H9 (cell line): ENCODE data around the gene USP8. TPM values are rescaled to one million over a fixed set of nuclear protein-coding genes. Genes with fewer than 3 reads are reported as not detected.
A peak's percentile ranks its signal among the peaks of the same experiment; 100 is the strongest.

Source experiments
- DNase-seq: peaks from one replicate; pipeline ENCODE4 v3.0.0-alpha.2; 2017
- H2AFZ ChIP-seq: one replicate; pipeline ENCODE4 v1.6.1; 2013; ENCODE audit warnings: mild to moderate bottlenecking, low read length, control low read depth, moderate library complexity
- H2AK5ac ChIP-seq: 2 replicates; pipeline ENCODE4 v1.6.1; 2013; ENCODE audit warnings: low read length, control low read depth, mixed read lengths; ENCODE audit not compliant: insufficient read length
- H2BK120ac ChIP-seq: one replicate; pipeline ENCODE4 v1.6.1; 2013; ENCODE audit warnings: low read depth, mild to moderate bottlenecking, low read length, control low read depth, inconsistent platforms; ENCODE audit not compliant: poor library complexity, severe bottlenecking
- H2BK12ac ChIP-seq: 2 replicates; pipeline ENCODE4 v1.6.1; 2013; ENCODE audit warnings: low read length, control low read depth, mixed read lengths, low read depth; ENCODE audit not compliant: insufficient read length
- H2BK15ac ChIP-seq: 2 replicates; pipeline ENCODE4 v1.6.1; 2013; ENCODE audit warnings: low read depth, low read length, control low read depth
- H2BK20ac ChIP-seq: one replicate; pipeline ENCODE4 v1.6.1; 2013; ENCODE audit warnings: low read depth, mild to moderate bottlenecking, low read length, control low read depth, inconsistent platforms; ENCODE audit not compliant: poor library complexity, severe bottlenecking
- H2BK5ac ChIP-seq: 2 replicates; pipeline ENCODE4 v1.6.1; 2013; ENCODE audit warnings: low read length, control low read depth, mixed read lengths; ENCODE audit not compliant: insufficient read length
- H3K14ac ChIP-seq: 2 replicates; pipeline ENCODE4 v1.6.1; 2013; ENCODE audit warnings: low read length, control low read depth; ENCODE audit not compliant: insufficient read depth
- H3K18ac ChIP-seq: 2 replicates; pipeline ENCODE4 v1.6.1; 2013; ENCODE audit warnings: low read depth, mild to moderate bottlenecking, mixed read lengths, low read length, control low read depth; ENCODE audit not compliant: insufficient read length
- H3K23ac ChIP-seq: 2 replicates; pipeline ENCODE4 v1.6.1; 2013; ENCODE audit warnings: low read length, control low read depth, mixed read lengths, low read depth; ENCODE audit not compliant: insufficient read length
- H3K23me2 ChIP-seq: 2 replicates; pipeline ENCODE4 v1.6.1; 2013; ENCODE audit warnings: low read depth, mild to moderate bottlenecking, mixed read lengths, low read length, control low read depth; ENCODE audit not compliant: insufficient read length, poor library complexity, severe bottlenecking
- H3K27ac ChIP-seq: 2 replicates; pipeline ENCODE4 v1.5.1; 2013; ENCODE audit warnings: low read length, control low read depth, mixed read lengths, low read depth; ENCODE audit not compliant: insufficient read length
- H3K27me3 ChIP-seq: 2 replicates; pipeline ENCODE4 v1.6.1; 2013; ENCODE audit warnings: low read length, control low read depth, inconsistent platforms; ENCODE audit not compliant: insufficient read depth
- H3K4ac ChIP-seq: 2 replicates; pipeline ENCODE4 v1.6.1; 2013; ENCODE audit warnings: low read depth, mild to moderate bottlenecking, control low read depth, inconsistent platforms, low read length, moderate library complexity
- H3K4me1 ChIP-seq: 2 replicates; pipeline ENCODE4 v1.6.1; 2013; ENCODE audit warnings: low read length, control low read depth, inconsistent platforms; ENCODE audit not compliant: insufficient read depth
- H3K4me2 ChIP-seq: 2 replicates; pipeline ENCODE4 v1.6.1; 2013; ENCODE audit warnings: low read length, control low read depth, mixed read lengths; ENCODE audit not compliant: insufficient read length, insufficient read depth
- H3K56ac ChIP-seq: 2 replicates; pipeline ENCODE4 v1.6.1; 2013; ENCODE audit warnings: low read depth, mild to moderate bottlenecking, mixed read lengths, low read length, control low read depth; ENCODE audit not compliant: insufficient read length
- H3K79me1 ChIP-seq: 2 replicates; pipeline ENCODE4 v1.6.1; 2013; ENCODE audit warnings: low read depth, mild to moderate bottlenecking, moderate library complexity, low read length, control low read depth, inconsistent platforms; ENCODE audit not compliant: insufficient read depth, poor library complexity, severe bottlenecking
- H3K79me2 ChIP-seq: 2 replicates; pipeline ENCODE4 v1.6.1; 2013; ENCODE audit warnings: low read length, control low read depth, inconsistent platforms; ENCODE audit not compliant: insufficient read depth
- H3K9ac ChIP-seq: 2 replicates; pipeline ENCODE4 v1.6.1; 2013; ENCODE audit warnings: low read length, control low read depth, mixed read lengths; ENCODE audit not compliant: insufficient read length; ENCODE audit errors: extremely low read depth
- H3K9me3 ChIP-seq: one replicate; pipeline ENCODE4 v1.6.1; 2013; ENCODE audit warnings: low read depth, low read length, inconsistent platforms; ENCODE audit not compliant: control insufficient read depth
- H3T11ph ChIP-seq: one replicate; pipeline ENCODE4 v1.6.1; 2013; ENCODE audit warnings: mild to moderate bottlenecking, low read length, control low read depth, inconsistent platforms
- H4K20me1 ChIP-seq: one replicate; pipeline ENCODE4 v1.6.1; 2013; ENCODE audit not compliant: control insufficient read depth, insufficient read length, insufficient read depth
- H4K5ac ChIP-seq: 2 replicates; pipeline ENCODE4 v1.6.1; 2013; ENCODE audit warnings: low read depth, mild to moderate bottlenecking, mixed read lengths, low read length, control low read depth; ENCODE audit not compliant: insufficient read length
- H4K8ac ChIP-seq: replicated peaks from 2 replicates; pipeline ENCODE4 v1.6.1; 2013; ENCODE audit warnings: low read length, control low read depth, mixed read lengths, low read depth; ENCODE audit not compliant: insufficient read length
- H4K91ac ChIP-seq: 2 replicates; pipeline ENCODE4 v1.6.1; 2013; ENCODE audit warnings: low read depth, mild to moderate bottlenecking, moderate library complexity, mixed read lengths, low read length, control low read depth; ENCODE audit not compliant: insufficient read length
- H3K27ac Mint-ChIP-seq, 3 experiments: 2 replicates in 2 of 3; 3 replicates in 1 of 3; pipeline ENCODE4 v1.8.0; 2020 to 2021; ENCODE audit warnings: mixed read lengths in 3 of 3, mild to moderate bottlenecking in 1 of 3, moderate library complexity in 1 of 3
- H3K27me3 Mint-ChIP-seq: 2 replicates; pipeline ENCODE4 v1.8.0; 2021; ENCODE audit warnings: low read depth, mild to moderate bottlenecking, moderate library complexity, mixed read lengths
- H3K36me3 Mint-ChIP-seq, 3 experiments: 2 replicates in 2 of 3; 3 replicates in 1 of 3; pipeline ENCODE4 v1.8.0; 2020 to 2021; ENCODE audit warnings: low read depth in 3 of 3, mixed read lengths in 3 of 3; ENCODE audit not compliant: insufficient read depth in 1 of 3
- H3K4me1 Mint-ChIP-seq, 2 experiments: 2 replicates each; pipeline ENCODE4 v1.8.0; 2020; ENCODE audit warnings: mixed read lengths in 2 of 2
- H3K4me3 Mint-ChIP-seq, 2 experiments: 2 replicates in 1 of 2; 3 replicates in 1 of 2; pipeline ENCODE4 v1.8.0; 2020 to 2021; ENCODE audit warnings: mild to moderate bottlenecking in 2 of 2, mixed read lengths in 2 of 2, moderate library complexity in 1 of 2
- H3K9me3 Mint-ChIP-seq, 2 experiments: 2 replicates in 1 of 2; 3 replicates in 1 of 2; pipeline ENCODE4 v1.8.0; 2020; ENCODE audit warnings: mild to moderate bottlenecking in 2 of 2, mixed read lengths in 2 of 2, moderate library complexity in 1 of 2
- CTCF ChIP-seq: fragments of 200-600 bp; sonication (generic); conservative IDR thresholded peaks from 3 replicates; pipeline ENCODE4 v1.8.0; 2021; ENCODE audit warnings: antibody characterized with exemption, mild to moderate bottlenecking
- WGBS: extraction: QIAGEN DNeasy Blood & Tissue Kit; methylation state at CpG from one replicate; pipeline ENCODE4 v1.1.7; 2013; ENCODE audit warnings: missing lambda C conversion rate, low lambda C conversion rate, mixed read lengths; ENCODE audit not compliant: insufficient read length; ENCODE audit errors: extremely low coverage; 5-methylcytosine and 5-hydroxymethylcytosine counted together
- total RNA-seq: library from RNA; stranded (reverse); gene quantifications from 2 replicates; pipeline ENCODE4 v1.2.1, GENCODE V29; 2021

Gene USP8
- total RNA-seq, 1 experiment from 2014 or later: 67.1 TPM

GRCh38 chr15:50435772-50436171 lies 11.6 kb downstream of the USP8 start:
- H4K8ac ChIP-seq: no peak overlapping the region
- no peaks in the 10 kb centered on the region for H3K27me3 ChIP-seq
- peaks cover 4% of the 10 kb centered on the region; the same call in 1 of the 2 replicates for H3K79me2 ChIP-seq
- no peak overlapping the region for H3K56ac ChIP-seq
- H2BK5ac ChIP-seq: no peak overlapping the region
- no peaks in the 10 kb centered on the region for H3K23me2 ChIP-seq
- H3K79me1 ChIP-seq: peaks cover 5% of the 10 kb centered on the region
- no peak overlapping the region for H2BK15ac ChIP-seq
- no peak overlapping the region for H2AK5ac ChIP-seq
- no peak for DNase-seq
- H4K20me1 ChIP-seq: no peaks in the 10 kb centered on the region
- Mint-ChIP-seq H3K36me3 (peaks cover 15 to 34% (median 32%) of the 10 kb centered on the region in 3 experiments), H3K4me1 (no peaks in the 10 kb centered on the region), H3K27me3 (no peaks in the 10 kb centered on the region), H3K9me3 (0 out of 5 replicates have a peak, but pooled peaks cover 0 to 2% of the 10 kb centered on the region in 2 experiments), H3K4me3 (no peak overlapping the region), H3K27ac (0 out of 7 replicates have a peak overlapping the region, but pooled peaks of 1 of the 3 experiments have one; percentile 5)
- H2AFZ ChIP-seq: no peak overlapping the region
- no peaks in the 10 kb centered on the region for H3K9me3 ChIP-seq
- no peak overlapping the region for H2BK12ac ChIP-seq
- no peak overlapping the region for H2BK20ac ChIP-seq
- H3K27ac ChIP-seq: no peak overlapping the region
- no peak overlapping the region for H4K91ac ChIP-seq
- no peak for TF ChIP-seq CTCF
- H3K23ac ChIP-seq: no peak overlapping the region
- no peak overlapping the region for H3K4me2 ChIP-seq
- no peaks in the 10 kb centered on the region for H3K4me1 ChIP-seq
- H3T11ph ChIP-seq: no peak overlapping the region
- H3K4ac ChIP-seq: no peak overlapping the region
- no peak overlapping the region for H3K14ac ChIP-seq
- no CpG with 5 or more reads among the region's 2 CpGs for WGBS
- no peak overlapping the region for H4K5ac ChIP-seq
- H2BK120ac ChIP-seq: no peak overlapping the region
- no peak overlapping the region for H3K18ac ChIP-seq
- H3K9ac ChIP-seq: no peak overlapping the region
